Bronchial epithelial cell (primary cell): ENCODE data around the gene GMPPB. TPM values are rescaled to one million over a fixed set of nuclear protein-coding genes. Genes with fewer than 3 reads are reported as not detected.
A peak's percentile ranks its signal among the peaks of the same experiment; 100 is the strongest.
"Not testable (repeated sequence)": the region's sequence is repeated elsewhere in the genome, so short reads cannot be mapped to it uniquely, and the experiment has no call there.

ENCODE experiments used
- DNase-seq: peaks from one replicate; pipeline ENCODE4 v3.0.0-alpha.2; 2010; ENCODE audit warnings: low read depth
- FAIRE-seq: peaks from 2 replicates; lab custom pipeline; 2011; peaks lifted over from hg19 to GRCh38; lab: Jason Lieb, UNC
- H3K27me3 ChIP-seq: 2 replicates; pipeline ENCODE4 v1.5.1; 2011; ENCODE audit warnings: low read length; ENCODE audit not compliant: control insufficient read depth, insufficient read depth
- H3K36me3 ChIP-seq: 2 replicates; pipeline ENCODE4 v1.5.1; 2011; ENCODE audit warnings: low read length; ENCODE audit not compliant: control insufficient read depth, insufficient read depth
- H3K4me3 ChIP-seq: 2 replicates; pipeline ENCODE4 v1.5.1; 2011; ENCODE audit warnings: mild to moderate bottlenecking, low read depth, low read length, control low read depth
- total RNA-seq: library from RNA; depleted of rRNA; stranded (reverse); fragments of >200 nt; gene quantifications from 2 replicates; pipeline ENCODE4 v1.2.1, GENCODE V29; 2014
- TF ChIP-seq, protein P1 (sequence below): IDR thresholded peaks from 2 replicates; pipeline ENCODE4 v1.5.1; 2011; ENCODE audit warnings: mild to moderate bottlenecking, moderate library complexity, low read length, control low read depth, inconsistent platforms; ENCODE audit not compliant: insufficient read depth, severe bottlenecking

GMPPB gene
- total RNA-seq, 1 donor from 2014 or later, result 57.7 TPM

- no peaks in the 10 kb centered on the region for H3K27me3 ChIP-seq
- no peak overlapping the region for H3K4me3 ChIP-seq
- TF ChIP-seq, protein P1, sequence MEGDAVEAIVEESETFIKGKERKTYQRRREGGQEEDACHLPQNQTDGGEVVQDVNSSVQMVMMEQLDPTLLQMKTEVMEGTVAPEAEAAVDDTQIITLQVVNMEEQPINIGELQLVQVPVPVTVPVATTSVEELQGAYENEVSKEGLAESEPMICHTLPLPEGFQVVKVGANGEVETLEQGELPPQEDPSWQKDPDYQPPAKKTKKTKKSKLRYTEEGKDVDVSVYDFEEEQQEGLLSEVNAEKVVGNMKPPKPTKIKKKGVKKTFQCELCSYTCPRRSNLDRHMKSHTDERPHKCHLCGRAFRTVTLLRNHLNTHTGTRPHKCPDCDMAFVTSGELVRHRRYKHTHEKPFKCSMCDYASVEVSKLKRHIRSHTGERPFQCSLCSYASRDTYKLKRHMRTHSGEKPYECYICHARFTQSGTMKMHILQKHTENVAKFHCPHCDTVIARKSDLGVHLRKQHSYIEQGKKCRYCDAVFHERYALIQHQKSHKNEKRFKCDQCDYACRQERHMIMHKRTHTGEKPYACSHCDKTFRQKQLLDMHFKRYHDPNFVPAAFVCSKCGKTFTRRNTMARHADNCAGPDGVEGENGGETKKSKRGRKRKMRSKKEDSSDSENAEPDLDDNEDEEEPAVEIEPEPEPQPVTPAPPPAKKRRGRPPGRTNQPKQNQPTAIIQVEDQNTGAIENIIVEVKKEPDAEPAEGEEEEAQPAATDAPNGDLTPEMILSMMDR, result no peak
- DNase-seq, result no peak
- H3K36me3 ChIP-seq, result peaks cover 6% of the 10 kb centered on the region
- FAIRE-seq, result no peak
Measured at GRCh38 chr3:49751501-49751900, 27.8 kb upstream of the GMPPB start.

DNA sequence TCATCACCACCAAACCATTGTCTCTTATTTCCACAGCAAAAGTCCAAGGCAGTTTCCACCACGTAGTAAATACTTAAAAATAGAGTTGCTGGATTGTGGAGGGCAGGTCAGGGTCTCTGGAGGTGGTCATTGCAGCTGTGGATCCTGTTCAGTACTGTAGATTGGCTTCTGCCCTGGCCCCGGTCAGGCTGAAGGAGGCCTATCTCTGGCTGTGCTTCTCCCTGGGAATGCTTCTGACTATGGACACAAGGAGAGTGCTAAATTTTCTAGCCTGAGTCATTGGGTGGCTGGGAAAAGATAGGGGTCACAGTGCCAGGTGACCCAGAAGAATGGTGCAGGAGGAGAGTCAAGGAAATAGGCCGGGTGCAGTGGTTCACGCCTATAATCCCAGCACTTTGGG is 26.3 kb upstream of the GMPPB start:
- H3K36me3 ChIP-seq, result peaks cover 6% of the 10 kb centered on the region
- TF ChIP-seq, protein P1, result no peak
- H3K4me3 ChIP-seq, result no peak overlapping the region
- DNase-seq, result no peak
- no peak for FAIRE-seq
- no peaks in the 10 kb centered on the region for H3K27me3 ChIP-seq

- not testable (repeated sequence) for H3K27me3 ChIP-seq, H3K36me3 ChIP-seq, FAIRE-seq, H3K4me3 ChIP-seq, DNase-seq
Measured at GRCh38 chr3:49748874-49749273, 25.1 kb upstream of the GMPPB start.

DNA sequence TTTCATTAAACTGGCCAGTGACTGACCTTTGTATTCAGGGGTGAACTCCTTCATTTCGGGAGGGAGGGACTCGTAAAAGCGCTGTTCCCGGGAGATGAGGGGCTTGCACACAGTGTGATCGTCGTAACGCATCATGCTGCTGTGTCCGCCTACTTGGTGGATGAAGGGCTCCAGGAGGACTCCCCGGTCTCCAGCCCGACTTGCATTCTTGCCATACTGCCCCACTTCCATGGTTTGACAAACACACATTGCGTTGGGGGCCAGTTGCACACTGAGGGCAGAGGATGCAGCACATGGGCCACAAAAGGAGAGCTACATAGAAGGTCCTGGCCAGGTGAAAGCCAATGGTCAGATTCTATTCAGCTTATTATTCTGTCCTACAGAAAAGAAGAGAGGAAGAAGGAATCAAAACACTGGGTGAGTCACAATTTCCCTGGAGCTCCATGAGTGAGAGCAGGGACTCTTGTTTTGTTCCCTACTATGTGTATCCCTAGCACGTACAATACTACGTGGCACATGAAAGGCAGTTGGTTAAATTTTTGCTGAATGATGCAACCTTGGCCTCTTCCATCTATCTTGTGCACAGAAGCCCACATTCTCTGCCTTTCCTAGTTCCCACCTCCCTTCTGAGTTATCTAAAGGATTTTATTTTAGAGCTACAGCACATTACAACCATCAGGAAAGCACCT is 24.2 kb upstream of the GMPPB start:
- Histone ChIP-seq H3K36me3 (peaks cover 7% of the 10 kb centered on the region), H3K4me3 (no peak overlapping the region), H3K27me3 (no peaks in the 10 kb centered on the region)
- FAIRE-seq, result no peak
- DNase-seq, result peak; percentile 61
- TF ChIP-seq, protein P1, result no peak

- H3K27me3 ChIP-seq, result no peaks in the 10 kb centered on the region
- peaks cover 7% of the 10 kb centered on the region for H3K36me3 ChIP-seq
- FAIRE-seq (no peak), DNase-seq (peak; percentile 93)
- TF ChIP-seq, protein P1, result no peak
- no peak overlapping the region for H3K4me3 ChIP-seq
Measured at GRCh38 chr3:49745986-49746385, 22.2 kb upstream of the GMPPB start.

- FAIRE-seq, result no peak
Measured at GRCh38 chr3:49740427-49740826, 16.7 kb upstream of the GMPPB start.

More at GRCh38 chr3:49740427-49740826, 16.7 kb upstream of the GMPPB start:
- H3K4me3 ChIP-seq, result no peak overlapping the region
- TF ChIP-seq, protein P1, result no peak
- H3K36me3 ChIP-seq, result peaks cover 11% of the 10 kb centered on the region
- no peaks in the 10 kb centered on the region for H3K27me3 ChIP-seq
- DNase-seq, result no peak
